AG04449 (cell line): ENCODE data around the gene AK6.
A peak's percentile ranks its signal among the peaks of the same experiment; 100 is the strongest.

Experiments used
- CTCF ChIA-PET: fragments of 350-600 bp; formaldehyde crosslinking; extraction: SDS; loops from one replicate; lab custom pipeline; 2021; ENCODE audit warnings: antibody characterized with exemption; lab: Yijun Ruan, JAX
- POLR2A ChIA-PET: fragments of 400-600, 350-600 bp; formaldehyde crosslinking; extraction: SDS; loops from one replicate; lab custom pipeline; 2020; ENCODE audit warnings: antibody characterized with exemption, inconsistent platforms; lab: Yijun Ruan, JAX
- DNase-seq: peaks from one replicate; pipeline ENCODE4 v3.0.0-alpha.2; 2010; ENCODE audit warnings: low read depth, low spot score
- H3K4me3 ChIP-seq: 2 replicates; pipeline ENCODE4 v1.5.1; 2011; ENCODE audit warnings: low read depth, mild to moderate bottlenecking, control low read depth, low read length
- TF ChIP-seq, protein P1 (sequence below): IDR thresholded peaks from one replicate; pipeline ENCODE4 v1.5.1; 2011; ENCODE audit warnings: mild to moderate bottlenecking, moderate library complexity, low read length, control low read depth, inconsistent platforms; ENCODE audit not compliant: insufficient read depth; ENCODE audit errors: missing control alignments

Gene AK6

DNA sequence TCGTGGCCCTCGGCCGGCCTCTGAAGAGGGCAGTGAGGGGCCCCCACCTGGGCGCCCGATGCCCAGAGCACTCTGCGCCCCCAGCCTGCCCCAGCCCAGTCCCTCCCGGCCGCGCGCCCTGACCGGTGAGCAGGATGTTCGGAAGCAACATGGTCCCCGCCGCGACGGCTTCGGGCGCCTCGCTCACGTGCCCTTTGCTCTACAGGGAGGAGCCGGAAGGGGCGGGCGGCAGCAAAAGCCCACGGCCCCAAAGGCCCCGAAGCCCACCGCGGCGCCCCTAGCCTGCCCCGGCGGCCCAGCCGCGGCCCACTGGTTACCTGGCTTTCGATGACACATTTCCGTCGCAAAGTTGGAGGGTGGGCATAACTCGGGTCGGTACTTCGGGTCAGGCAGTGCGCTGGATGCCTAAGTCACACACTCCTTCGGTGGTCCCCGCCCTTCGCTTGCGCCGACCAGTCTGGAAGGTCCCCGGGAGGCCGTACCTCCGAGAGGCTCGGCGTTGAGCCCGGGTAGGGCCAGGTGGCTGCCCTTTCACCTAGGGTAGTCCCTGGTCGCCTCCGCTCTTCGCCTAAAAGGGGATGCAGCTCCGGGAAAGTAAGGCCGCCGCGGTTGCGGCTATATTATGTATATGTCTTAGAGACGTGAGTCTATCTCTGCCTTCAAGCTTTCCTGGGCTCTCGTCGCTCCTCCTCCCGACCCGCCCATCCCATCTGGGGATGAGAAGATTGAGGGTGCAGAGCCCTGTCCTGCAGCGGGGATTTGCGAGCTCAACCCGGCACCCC is at the start of gene AK6, which contains the start of the genes RAD17 and TAF9:
Gene AK6 (minus strand): TSS at position 181 of the 782 bp plus-strand sequence. CDS start 30 bp downstream, at position 151.
Gene RAD17 (plus strand): TSS at position 479 of the 782 bp plus-strand sequence. CDS start 2,391 bp downstream, outside the sequence.
Gene TAF9 (minus strand): TSS at position 181 of the 782 bp plus-strand sequence. CDS start 3,783 bp downstream, outside the sequence.
- TF ChIP-seq, protein P1, sequence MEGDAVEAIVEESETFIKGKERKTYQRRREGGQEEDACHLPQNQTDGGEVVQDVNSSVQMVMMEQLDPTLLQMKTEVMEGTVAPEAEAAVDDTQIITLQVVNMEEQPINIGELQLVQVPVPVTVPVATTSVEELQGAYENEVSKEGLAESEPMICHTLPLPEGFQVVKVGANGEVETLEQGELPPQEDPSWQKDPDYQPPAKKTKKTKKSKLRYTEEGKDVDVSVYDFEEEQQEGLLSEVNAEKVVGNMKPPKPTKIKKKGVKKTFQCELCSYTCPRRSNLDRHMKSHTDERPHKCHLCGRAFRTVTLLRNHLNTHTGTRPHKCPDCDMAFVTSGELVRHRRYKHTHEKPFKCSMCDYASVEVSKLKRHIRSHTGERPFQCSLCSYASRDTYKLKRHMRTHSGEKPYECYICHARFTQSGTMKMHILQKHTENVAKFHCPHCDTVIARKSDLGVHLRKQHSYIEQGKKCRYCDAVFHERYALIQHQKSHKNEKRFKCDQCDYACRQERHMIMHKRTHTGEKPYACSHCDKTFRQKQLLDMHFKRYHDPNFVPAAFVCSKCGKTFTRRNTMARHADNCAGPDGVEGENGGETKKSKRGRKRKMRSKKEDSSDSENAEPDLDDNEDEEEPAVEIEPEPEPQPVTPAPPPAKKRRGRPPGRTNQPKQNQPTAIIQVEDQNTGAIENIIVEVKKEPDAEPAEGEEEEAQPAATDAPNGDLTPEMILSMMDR: no peak
- H3K4me3 ChIP-seq: peak within 1 kb of the TSS; percentile 90
- ChIA-PET CTCF (interaction anchor here (1.1 to 1.5 kb wide), 2 partner anchors 237 to 276 kb away, joined by 3 to 9 read pairs; partner anchors contain the start of gene SLC30A5), POLR2A (interaction anchor here (0.6 to 1.0 kb wide), 3 partner anchors 10 to 135 kb away, joined by 3 read pairs; partner anchors contain the start of gene CDK7)
- DNase-seq: peak; percentile 23

DNA sequence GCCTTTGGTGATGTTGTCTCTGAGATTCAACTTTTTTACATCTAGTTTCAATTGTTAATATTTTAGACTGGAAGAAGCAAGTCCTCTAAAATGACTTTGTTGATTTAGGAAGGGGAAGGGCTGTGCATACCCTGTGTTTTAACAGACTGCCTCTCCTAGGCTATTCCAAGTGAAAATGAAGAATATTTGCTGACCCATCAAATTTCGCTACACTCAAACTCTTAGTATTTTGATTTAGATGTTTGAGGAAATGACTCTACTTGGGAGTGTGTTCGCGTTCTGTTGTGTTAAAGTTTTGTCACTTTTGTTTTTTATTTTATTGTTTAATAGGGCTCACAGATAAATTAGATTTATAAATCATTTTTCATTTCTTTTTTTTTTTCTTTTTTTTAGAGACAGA is 49.2 kb upstream of the AK6 start:
- CTCF ChIA-PET: no interaction called here
- H3K4me3 ChIP-seq: no peak overlapping the region
- no peak for DNase-seq
- TF ChIP-seq, protein P1: no peak
- POLR2A ChIA-PET: no interaction called here

DNA sequence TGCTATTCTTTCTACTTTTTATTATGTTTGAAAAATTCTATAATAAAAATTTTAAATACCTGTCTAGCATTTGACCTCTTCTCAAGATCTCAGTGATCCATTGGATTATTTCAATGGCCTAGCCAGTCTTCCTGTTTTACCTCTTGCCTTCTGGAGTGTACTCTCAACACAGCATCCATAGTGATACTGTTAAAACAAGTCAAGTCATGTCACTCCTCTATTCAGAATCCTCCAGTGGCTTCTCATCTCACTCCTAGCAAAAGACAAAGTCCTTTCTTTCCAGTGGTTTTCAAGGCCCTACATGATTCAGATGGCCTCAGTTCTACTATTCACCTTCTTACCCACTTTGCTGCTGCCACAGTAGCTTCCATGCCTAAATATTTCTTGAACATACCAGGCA is 47.4 kb upstream of the AK6 start:
- CTCF ChIA-PET: no interaction called here
- POLR2A ChIA-PET: no interaction called here
- DNase-seq: no peak
- TF ChIP-seq, protein P1: no peak
- H3K4me3 ChIP-seq: no peak overlapping the region

DNA sequence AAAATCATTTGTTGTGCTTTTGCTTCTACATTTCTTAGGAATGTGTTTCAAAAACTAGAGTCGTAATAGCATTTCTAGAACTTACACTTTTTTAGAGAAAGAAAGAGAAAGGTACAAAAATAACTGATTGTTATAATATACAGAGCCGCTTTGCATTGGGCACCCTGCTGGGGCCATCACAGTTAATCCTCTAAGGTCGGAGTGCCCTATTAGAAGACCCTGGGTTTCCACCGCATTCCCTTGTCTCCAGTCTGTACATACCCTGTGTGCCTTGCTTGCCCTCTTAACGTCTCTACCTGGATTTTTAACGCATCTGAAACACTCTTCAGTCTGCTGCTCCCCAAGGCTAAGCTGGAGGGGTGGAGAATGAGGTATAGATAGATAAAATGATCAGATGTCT is 46.9 kb upstream of the AK6 start:
- POLR2A ChIA-PET: no interaction called here
- no peak for DNase-seq
- CTCF ChIA-PET: no interaction called here
- TF ChIP-seq, protein P1: no peak
- H3K4me3 ChIP-seq: no peak overlapping the region

DNA sequence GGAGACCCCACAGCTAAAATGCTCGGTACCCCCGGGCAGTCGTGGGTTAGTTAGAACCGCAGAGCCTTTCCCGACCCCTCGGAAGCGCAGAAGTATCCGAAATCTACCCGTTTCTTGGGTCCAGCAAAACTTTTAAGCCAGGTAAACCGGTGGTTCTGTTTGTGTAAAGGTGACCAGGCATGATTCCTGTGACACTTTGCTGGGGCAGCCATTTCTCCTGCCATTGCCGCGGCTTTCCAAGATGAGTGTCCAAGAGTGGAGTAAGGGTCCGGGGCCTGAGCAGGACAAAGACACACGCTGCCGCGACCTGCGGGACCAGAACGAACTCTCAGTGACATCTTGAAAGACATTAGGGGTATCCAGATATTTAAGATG is 46.3 kb upstream of the AK6 start:
- TF ChIP-seq, protein P1: no peak
- DNase-seq: no peak
- ChIA-PET POLR2A (no interaction called here), CTCF (no interaction called here)
- H3K4me3 ChIP-seq: no peak overlapping the region

DNA sequence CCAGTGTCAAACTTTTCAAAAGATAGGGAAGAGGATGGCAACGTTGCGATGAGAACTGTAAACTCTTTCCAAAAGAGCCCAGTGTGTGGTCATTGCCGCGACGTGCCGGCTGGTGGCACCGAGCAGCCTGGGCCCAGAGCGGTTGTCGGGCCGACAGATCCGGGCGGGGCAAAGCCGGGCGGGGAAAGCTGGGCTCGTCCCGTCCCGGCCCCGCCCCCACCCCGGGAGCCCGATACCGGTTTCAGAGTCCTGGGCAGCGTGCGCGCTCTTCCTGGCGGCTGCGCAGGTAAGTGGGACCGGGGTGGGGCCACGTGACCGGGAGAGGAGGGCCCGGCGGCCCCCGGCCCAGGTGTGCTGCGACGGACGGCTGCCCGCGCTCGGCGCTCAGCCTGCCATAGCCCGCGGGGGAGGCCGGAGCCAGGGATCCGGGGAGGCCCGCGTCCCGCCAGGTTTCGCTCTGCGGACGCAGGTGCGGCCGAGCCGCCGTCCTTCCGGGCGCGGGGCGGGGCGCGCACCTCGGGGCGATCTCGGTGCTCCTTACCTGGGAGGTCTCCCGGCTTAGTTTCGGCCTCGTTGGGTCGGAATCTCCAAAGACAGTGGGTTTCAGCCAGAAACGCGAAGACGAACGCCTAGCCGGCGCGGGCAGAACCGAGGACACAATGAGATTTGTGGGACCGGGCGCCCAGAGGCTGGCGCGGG is 45.7 kb upstream of the AK6 start, which contains the start of gene MARVELD2:
Gene MARVELD2 (plus strand): TSS at position 232 of the 699 bp plus-strand sequence. CDS start 4,270 bp downstream, outside the sequence.
- CTCF ChIA-PET: no interaction called here
- POLR2A ChIA-PET: no interaction called here
- TF ChIP-seq, protein P1: no peak
- DNase-seq: no peak
- H3K4me3 ChIP-seq: peak within 1 kb of the TSS; percentile 18
